ENCODE data around the gene ACTBL2. TPM values are rescaled to one million over a fixed set of nuclear protein-coding genes. Genes with fewer than 3 reads are reported as not detected.

Gene ACTBL2
- polyA plus RNA-seq, 1 of the 3 experiments (the other 2 are of a cell fraction): 0.99 TPM

- Histone ChIP-seq H3K4me3 (ENCODE audit: low read depth in 2 of 2, low read length in 1 of 2) (no peak overlapping the region), H3K27me3 (ENCODE audit: insufficient read depth) (no peaks in the 10 kb centered on the region), H3K79me2 (ENCODE audit: insufficient read depth) (no peaks in the 10 kb centered on the region), H3K4me1 (ENCODE audit: control insufficient read depth in 1 of 2, insufficient read depth in 2 of 2, low read depth in 1 of 2, low read length in 1 of 2) (peaks cover 11 to 32% of the 10 kb centered on the region in 2 experiments), H3K4me2 (no peak overlapping the region), H3K9ac (no peak overlapping the region), H4K20me1 (ENCODE audit: insufficient read depth) (no peaks in the 10 kb centered on the region), H3K9me3 (no peaks in the 10 kb centered on the region), H2AFZ (ENCODE audit: low read depth) (no peak overlapping the region), H3F3A (replicated peaks; ENCODE audit: insufficient read depth) (peaks cover 11% of the 10 kb centered on the region), H3K36me3 (replicated peaks in 1 of 2; ENCODE audit: control insufficient read depth in 1 of 2, insufficient read depth in 2 of 2, low read length in 1 of 2) (no peaks in the 10 kb centered on the region), H3K9me2 (no peaks in the 10 kb centered on the region), H3K27ac (ENCODE audit: low read depth in 2 of 2, low read length in 1 of 2) (no peak overlapping the region)
- no peak for DNase-seq
- WGBS (ENCODE audit: low lambda C conversion rate): 88% methylated on average over 2 of the region's 2 CpGs
- POLR2A ChIA-PET: no interaction called here
- CTCF ChIA-PET: no interaction called here
- no peak for TF ChIP-seq RXRA (IDR thresholded peaks at IDR 0.05; ENCODE audit: borderline replicate concordance, low read depth)
- no peak for TF ChIP-seq ZBTB33 (IDR thresholded peaks at IDR 0.05; ENCODE audit: borderline replicate concordance, low read depth)
- no peak for TF ChIP-seq POLR2AphosphoS5 (IDR thresholded peaks at IDR 0.05; ENCODE audit: low read depth, low read length)
- TF ChIP-seq, protein P1, sequence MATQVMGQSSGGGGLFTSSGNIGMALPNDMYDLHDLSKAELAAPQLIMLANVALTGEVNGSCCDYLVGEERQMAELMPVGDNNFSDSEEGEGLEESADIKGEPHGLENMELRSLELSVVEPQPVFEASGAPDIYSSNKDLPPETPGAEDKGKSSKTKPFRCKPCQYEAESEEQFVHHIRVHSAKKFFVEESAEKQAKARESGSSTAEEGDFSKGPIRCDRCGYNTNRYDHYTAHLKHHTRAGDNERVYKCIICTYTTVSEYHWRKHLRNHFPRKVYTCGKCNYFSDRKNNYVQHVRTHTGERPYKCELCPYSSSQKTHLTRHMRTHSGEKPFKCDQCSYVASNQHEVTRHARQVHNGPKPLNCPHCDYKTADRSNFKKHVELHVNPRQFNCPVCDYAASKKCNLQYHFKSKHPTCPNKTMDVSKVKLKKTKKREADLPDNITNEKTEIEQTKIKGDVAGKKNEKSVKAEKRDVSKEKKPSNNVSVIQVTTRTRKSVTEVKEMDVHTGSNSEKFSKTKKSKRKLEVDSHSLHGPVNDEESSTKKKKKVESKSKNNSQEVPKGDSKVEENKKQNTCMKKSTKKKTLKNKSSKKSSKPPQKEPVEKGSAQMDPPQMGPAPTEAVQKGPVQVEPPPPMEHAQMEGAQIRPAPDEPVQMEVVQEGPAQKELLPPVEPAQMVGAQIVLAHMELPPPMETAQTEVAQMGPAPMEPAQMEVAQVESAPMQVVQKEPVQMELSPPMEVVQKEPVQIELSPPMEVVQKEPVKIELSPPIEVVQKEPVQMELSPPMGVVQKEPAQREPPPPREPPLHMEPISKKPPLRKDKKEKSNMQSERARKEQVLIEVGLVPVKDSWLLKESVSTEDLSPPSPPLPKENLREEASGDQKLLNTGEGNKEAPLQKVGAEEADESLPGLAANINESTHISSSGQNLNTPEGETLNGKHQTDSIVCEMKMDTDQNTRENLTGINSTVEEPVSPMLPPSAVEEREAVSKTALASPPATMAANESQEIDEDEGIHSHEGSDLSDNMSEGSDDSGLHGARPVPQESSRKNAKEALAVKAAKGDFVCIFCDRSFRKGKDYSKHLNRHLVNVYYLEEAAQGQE (IDR thresholded peaks at IDR 0.05; ENCODE audit: low read depth, low read length): no peak
- TF ChIP-seq RFX5 (IDR thresholded peaks at IDR 0.05; ENCODE audit: low read length): no peak
- TF ChIP-seq EP300 (IDR thresholded peaks at IDR 0.05; ENCODE audit: borderline replicate concordance in 1 of 2, low read depth in 1 of 2, low read length in 1 of 2): no peak
- TF ChIP-seq TCF12 (IDR thresholded peaks at IDR 0.05): no peak
- no peak for TF ChIP-seq NFIC (IDR thresholded peaks at IDR 0.05; ENCODE audit: borderline replicate concordance)
- TF ChIP-seq GABPA (IDR thresholded peaks at IDR 0.05; ENCODE audit: low read depth): no peak
- no peak for TF ChIP-seq MEF2A (IDR thresholded peaks at IDR 0.05; ENCODE audit: borderline replicate concordance, low read depth)
- TF ChIP-seq, protein P2, sequence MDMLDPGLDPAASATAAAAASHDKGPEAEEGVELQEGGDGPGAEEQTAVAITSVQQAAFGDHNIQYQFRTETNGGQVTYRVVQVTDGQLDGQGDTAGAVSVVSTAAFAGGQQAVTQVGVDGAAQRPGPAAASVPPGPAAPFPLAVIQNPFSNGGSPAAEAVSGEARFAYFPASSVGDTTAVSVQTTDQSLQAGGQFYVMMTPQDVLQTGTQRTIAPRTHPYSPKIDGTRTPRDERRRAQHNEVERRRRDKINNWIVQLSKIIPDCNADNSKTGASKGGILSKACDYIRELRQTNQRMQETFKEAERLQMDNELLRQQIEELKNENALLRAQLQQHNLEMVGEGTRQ (IDR thresholded peaks at IDR 0.05; ENCODE audit: borderline replicate concordance, low read depth, low read length): no peak
- no peak for TF ChIP-seq RCOR1 (IDR thresholded peaks at IDR 0.05; ENCODE audit: low read length)
- TF ChIP-seq YY1 (IDR thresholded peaks at IDR 0.05; ENCODE audit: low read depth): no peak
Measured at GRCh38 chr5:57446966-57447365, 35.6 kb downstream of the ACTBL2 start.
